EL (cell line): ENCODE results near the gene ADGRG1.

ENCODE experiments used
- DNase-seq: peaks from one replicate; pipeline ENCODE4 v3.0.0-alpha.2; 2016

Gene ADGRG1

DNA sequence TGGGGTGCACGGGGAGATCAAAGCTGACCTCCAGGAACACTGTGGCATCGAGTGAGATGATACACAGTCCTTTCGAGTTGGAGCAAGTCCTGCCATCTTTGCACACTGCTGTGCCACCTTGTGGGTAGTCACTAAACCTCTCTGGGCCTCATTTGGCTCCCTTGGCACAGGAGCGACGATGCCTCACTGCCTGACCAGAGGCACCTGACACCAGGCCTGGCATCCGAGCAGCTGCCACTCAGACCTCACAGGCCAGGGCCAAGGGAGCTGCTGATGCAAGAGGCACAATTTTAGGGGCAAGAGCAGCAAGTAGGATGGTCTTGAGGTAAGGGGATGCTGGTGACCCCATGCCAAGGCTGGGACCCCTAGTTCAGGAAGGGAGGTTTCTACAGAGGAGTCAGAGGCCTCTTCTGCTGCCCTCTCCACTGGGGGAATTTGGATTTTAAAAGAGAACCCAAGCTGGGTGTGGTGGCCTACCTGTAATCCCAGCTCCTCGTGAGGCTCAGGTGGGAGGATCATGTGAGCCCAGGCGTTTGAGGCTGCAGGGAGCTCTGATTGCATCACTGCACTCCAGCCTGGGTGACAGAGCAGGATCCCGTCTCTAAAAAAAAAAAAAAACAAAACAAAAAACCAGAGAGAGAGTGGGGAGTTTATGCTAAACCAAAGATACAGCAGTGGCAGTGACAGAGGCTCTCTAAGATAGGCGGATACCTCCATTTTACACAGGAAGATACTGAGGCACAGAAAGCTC lies 6.7 kb upstream of the ADGRG1 start:
- no peak for DNase-seq

DNA sequence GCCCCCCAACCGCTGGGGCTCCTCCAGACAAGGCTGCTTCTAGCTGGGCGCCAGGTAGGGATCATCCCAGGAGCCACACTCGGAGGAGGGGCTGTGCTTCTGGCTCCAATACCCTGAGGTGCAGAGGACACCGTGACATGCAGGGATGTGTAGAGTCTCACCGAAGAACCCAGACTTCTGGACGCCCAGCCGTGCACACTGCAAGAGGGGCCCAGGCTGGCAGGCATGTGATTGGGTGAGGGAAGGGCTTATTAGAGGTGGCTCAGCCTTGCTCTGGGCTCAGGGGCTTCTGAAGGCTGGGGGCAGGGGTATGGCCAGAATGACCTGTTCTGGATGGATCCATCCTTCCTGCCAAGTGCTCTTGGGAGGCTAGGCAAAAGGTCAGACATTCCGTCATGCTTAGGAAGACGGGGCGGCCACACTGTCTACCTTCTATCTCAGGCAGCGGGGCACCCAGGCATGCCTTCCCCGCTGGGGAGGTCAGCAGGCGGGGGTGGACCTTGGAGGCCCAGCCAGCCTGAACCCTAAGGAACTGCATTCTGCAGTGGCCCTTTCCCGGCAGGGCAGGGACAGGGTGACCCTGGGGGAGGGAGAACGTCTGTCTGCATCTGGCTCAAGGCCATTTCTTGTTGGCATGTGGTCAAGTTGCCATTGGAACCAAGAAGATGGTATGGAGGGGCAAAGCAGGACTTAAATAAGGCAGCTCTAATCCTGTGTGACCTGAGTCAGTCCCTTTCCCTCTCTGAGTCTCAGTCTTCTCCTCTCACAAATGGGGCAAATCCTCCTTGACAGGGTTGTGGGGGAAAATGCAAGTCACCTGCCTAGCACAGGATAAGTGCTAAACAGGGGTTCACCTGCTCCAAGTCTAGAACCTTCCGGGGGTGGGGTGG lies 5.8 kb upstream of the ADGRG1 start:
- DNase-seq: no peak

DNA sequence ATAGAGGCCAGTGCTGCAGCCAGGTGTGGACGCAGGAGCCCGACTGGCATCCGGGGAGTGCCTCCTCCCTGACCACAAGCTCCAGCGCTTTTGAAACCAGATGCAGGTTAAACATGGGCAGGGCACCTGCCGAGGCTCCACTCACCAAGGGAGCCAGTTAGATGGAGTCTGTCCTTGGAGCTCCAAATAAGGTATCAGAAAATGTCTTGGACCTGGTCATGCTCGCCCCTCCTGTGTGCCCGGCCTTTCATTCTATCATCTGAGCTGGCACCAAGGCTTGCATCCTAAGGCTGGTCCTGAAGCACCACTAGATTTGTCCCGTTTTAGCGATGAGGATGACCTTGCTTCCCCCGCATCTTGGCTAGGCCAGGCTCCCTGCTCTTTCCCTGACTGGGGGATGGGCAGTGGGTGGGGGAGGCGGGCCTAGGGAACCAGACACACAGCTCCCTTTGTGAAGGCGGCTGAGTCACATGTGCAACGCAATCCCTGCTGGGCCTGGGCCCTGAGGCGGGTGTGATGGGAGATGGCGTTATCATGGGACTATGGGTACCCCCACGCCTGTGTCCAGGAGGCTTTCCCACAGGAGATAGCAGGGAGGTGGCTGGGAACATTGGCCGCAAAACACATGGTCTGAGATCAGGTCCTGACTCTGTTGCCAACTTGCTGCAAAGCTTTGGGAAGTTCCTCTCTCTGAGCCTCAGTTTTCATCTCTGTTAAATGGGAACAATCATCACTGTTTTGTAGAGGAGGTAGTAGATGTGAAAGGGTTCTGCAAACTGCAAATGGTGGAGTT lies 5.0 kb upstream of the ADGRG1 start:
- peak; percentile 28 for DNase-seq

DNA sequence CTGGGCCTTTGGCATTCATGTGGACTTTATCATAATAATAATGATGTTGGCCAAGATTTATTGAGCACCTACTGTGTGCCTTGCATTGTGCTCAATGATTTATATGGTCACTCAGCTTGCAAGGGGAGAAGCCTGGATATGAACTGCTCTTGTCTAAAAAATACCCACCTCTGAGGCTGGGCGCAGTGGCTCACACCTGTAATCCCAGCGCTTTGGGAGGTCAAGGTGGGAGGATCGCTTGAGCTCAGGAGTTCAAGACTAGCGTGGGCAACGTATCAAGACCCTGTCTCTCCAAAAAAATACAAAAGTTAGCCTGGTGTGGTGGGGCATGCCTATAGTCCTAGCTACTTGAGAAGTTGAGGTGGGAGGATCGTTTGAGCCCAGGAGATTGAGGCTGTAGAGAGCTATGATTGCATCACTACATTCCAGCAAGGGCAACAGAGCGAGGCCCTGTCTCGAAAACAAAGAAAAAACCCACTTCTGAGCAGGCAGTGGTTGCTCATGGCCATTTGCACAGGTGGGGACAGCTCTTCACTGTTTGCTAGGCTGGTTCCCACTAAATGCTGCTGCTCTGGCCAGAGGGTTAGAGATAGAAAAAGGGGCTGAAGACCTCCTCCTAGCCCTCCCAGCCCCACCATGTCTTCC lies 4.3 kb upstream of the ADGRG1 start:
- no peak for DNase-seq

DNA sequence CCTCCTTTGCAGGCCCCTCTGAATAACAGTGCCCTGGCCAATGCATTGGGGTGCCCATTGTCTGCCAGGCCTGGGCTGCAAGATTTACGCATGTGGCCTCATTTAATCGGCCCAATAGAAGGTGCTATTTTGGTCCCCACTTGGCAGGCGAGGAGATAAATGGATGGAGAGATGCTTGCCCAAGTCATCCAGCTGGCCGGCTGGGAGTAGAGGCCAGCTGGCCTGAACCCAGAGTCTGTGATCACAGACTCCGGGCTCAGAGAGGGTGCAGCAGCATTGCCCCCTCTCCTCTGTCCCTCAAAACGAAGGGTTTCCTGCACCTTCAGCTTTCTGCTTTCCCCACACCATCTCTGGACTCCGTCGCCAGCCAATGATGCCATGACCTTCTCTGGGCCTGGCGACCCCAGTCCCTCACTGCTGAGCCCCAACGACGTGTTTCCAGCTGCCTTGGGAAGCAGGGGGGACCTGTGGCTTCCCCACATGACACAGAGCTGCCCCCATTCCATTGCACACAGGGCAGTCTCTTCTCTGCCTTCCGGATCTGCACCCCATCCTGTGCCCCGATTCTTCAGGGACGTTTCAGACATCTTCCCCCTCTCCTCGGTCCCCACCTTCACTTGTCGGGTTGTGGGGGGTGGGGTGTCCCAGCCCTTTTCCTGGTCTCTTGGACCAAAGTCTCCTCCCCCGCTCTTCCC lies 3.5 kb upstream of the ADGRG1 start:
- DNase-seq: no peak

DNA sequence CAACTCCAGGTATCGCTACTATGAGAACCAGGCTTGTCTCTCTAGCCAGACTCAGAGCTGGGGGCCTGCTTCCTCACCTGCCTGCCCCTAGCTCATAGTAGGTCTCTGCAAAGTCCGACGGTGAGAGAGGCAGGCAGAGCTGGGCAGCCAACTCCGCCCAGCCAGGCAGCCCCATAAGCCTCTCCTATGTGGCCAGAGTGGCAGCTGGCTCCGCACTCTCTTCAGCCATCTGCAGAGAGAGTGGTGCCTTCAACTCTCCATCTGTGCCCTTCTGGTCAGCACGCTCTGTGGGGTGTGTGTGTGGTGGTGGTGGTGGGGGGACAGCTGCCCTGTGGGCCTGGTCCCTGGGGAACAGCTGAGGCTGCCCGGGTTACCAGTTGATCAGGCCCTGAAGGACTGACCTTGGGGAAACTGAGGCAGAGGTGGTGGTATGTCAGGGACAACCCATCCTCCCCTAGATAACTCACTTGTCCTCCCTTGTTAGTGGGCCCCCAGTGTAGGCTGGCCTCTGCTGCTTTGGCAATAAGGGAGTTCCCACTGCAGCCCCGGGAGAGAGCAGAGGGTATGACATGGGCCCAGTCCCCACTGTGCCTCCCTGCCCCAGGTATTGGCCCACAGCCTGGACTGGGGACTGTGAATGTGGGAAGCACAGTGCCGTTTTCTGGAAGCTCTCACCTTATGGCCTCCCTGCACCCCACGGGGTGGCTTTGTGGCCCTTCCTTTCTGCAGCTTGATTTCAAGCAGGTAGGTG lies 1.8 kb upstream of the ADGRG1 start:
- DNase-seq: no peak

DNA sequence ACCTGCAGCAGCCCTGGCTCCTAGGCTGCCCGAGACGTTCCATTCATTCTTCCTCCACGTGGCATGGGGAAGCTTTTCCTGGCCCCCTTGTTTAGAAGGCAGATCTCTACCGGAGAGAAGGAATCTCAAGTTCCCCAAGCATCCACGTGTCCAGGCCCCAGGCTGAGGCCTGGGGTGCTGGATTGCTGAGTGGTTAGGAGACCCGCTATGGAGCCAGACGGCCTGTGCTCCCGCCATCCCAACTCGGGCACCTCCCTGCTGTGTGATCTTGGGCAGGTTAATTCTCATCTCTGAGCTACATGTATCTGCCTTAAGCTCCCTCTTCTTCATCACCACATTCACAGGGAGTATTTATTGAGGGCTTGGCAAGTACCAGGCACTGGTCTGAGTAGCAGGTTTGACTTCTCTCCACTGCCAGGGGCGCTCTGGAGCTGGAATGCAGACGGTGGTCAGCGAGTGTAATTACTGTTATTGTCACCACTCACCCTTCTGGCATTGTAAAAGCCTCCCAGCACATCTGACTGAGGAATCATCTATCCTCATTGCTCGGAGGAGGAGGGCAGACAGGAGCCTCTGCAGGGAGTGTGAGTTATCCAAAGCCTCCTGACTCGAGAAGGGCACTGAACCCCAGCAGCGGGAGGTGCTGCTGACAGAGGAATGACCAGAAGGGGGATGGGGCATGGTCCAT lies 1.1 kb upstream of the ADGRG1 start:
- DNase-seq: peak; percentile 94

DNA sequence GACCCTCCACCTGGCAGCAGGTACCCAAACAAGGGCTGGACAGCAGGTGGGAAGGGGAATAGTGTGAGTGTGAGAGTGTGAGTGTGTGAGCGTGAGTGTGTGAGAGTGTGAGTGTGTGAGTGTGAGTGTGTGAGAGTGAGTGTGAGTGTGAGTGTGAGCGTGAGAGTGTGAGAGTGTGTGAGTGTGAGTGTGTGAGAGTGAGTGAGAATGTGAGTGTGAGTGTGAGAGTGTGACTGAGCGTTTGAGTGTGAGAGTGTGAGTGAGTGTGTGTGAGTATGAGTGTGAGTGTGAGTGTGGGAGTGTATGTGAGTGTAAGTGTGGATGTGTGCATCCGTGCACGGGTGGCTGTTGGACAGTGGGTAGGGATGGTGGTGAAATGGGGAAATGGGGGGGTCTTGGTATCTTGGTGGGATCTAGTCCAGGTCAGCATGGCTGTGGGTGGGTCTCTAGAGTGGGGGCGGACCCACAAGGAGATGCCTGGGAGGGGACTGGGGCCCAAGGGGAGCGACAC lies 408 bp downstream of the ADGRG1 start:
- no peak for DNase-seq

DNA sequence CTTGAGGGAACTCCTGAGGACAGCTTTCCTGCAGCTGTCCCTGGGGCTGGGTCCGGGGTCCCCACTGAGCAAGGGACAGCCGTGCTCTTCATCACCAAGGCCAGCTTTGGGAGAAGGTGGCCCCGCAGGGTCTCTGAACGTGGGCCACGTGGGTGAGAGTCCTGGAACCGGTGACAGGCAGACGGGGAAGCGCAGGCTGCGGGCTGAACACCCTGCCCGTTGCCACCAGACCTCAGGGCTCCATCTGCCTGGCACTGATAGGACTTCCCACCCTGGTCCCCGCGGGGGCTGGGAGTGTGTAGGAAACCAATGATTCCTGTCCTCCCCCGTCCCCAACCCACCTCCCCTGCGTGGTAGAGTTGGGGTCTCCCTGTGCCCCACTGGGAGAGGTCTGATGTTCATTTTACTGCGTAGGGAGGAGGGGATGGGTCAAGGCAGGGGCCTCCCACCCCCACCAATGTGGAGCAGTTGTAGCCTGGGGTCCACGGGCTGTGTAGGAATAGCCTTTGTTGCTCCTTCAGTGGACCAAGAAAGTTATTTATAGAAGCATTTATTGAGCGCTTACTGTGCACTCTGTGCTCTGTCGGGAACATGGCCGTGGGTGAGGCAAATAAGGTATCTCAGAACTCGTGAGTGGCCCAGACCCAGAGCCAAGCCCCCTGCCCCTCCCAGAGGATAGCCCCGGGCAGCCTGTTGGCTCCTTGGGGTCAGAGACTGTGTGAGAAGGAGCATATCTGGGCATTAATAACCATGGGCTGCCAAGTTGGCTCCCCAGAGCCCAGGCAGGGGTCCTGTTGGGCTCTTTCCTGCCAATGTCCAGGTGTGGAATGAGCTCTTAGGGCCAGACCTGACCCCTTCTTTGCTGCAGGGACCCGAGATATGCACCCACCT lies 1.3 kb downstream of the ADGRG1 start:
- DNase-seq: no peak

DNA sequence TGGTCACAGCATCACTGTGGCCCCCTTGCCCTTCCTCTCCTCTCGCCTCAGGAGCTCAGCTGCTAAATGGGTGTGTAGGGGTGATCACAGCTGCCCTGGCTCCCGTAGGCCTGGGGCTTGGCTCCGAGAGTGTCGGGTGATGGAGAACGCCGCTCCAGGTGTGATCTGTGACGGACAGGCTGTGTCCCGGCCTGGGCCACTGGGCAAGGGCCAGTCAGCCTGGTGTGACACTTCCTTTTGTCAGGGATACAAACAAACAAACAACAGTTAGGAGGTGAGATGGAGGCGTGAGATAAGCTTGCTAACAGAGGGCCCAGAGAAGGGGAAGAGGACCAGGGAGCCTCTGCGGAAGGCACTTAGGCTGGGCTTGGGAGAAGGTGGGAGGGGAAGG lies 2.0 kb downstream of the ADGRG1 start:
- no peak for DNase-seq

DNA sequence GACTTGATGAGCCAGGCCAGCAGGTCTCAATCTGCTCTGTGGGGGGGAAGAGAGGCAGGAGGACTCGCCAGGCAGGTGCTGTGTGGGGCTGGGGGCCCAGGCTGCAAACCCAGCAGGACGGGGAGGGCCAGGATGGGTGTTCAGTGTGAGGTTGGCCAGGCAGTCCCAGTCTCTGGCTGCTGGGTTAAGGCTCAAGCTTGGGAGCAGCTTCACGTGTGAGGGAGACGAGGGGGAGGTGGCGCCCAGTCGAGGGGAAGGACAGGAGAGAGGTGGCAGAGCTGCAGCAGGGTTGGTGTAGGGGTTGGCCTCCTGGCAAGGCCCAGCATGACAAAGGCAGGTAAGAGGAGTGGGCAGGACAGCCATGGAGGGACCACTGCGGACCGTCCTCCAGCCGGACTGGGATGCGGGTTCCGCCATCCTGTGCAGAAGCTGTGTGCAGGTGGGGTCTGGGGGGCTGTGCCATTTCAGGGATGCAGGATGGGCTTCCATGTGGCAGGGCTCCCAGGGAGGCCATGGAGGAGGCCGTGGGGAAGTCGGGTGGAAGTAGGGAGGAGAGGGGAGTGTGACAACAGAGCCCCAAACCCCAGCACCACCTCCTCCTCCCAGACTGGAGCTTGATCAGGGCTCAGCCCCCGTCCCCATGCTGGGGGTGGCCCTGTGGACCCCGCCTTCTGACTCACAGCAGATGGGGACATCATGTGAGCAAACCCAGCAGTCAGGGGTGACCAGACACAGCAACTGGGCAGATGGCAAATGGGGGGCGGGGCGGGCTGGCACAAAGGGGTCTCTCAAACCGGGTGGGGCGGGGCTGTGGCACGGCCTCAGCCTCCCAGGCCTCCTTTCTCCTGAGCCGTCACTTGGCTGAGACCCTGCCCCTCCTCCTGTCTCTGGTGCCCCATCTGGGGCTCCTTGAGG lies 2.8 kb downstream of the ADGRG1 start:
- no peak for DNase-seq

DNA sequence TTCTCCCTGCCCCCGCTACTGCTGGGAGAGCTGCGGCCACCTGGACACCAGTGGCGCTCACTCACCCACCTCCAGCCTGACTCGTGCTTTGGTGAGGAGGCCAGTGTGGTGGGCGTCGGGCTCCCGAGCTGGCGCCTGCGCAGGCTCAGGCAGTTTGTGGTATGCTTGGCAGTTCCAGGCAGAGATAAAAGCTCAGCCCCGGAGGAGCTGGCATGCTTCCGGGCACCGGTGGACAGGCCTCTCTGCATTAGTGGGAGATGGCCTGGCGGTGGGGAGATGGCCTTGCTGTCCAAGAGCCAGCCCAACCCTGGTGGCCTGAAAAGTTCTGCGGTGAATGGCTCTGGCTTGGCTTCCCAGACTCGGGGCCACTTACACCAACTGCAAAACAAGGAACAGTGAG lies 4.1 kb downstream of the ADGRG1 start:
- no peak for DNase-seq

DNA sequence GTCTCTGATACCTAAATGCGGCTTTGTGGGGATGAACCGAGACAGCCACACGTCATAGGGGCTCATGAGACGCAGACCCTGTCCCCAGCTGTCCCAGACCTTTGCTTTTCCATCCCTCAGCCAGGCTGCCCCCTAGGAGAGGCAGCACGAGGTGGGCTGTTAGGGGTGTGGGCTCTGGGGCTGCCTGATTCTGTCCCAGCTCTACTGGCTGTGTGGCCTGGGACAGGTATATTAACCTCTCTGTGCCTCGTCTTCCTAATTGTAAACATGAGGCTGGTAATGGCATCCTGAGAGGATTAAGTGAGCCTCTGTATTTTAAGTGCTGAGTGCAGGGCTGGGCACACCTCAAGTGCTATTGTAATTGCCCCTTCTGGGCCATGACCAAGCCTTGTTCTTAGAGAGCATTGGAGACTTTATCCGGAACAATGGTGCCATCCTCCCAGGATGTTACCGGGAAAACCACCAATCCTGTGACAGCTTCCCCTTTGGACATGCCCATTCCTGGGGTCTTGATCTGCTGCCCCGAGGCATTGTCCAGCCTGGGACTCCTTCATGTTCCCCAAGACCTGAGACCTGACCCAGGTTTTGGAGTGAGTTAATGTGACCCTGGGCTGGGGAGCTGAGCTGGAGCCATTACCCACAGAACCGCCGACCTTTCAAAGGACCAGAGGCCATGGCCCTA lies 5.1 kb downstream of the ADGRG1 start:
- no peak for DNase-seq

DNA sequence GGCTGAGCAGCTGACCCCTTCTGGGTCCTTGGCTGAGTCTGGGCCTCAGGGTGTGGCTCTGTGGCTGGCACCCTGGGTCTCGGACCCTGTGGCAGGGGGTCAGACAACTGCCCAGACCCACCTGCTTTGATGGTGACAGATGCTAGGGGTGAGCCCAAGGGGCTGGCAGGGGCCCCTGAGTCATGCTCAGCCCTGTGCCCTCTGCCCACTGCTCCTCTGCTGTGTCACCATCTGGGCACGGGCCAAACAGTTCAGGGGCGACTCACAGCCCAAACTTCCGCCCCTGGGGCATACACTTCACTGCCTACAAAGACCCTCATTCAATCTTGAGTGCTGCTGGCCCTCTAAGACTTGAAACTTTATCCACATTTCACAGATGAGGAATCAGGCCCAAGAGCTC lies 5.7 kb downstream of the ADGRG1 start:
- DNase-seq: peak; percentile 81

DNA sequence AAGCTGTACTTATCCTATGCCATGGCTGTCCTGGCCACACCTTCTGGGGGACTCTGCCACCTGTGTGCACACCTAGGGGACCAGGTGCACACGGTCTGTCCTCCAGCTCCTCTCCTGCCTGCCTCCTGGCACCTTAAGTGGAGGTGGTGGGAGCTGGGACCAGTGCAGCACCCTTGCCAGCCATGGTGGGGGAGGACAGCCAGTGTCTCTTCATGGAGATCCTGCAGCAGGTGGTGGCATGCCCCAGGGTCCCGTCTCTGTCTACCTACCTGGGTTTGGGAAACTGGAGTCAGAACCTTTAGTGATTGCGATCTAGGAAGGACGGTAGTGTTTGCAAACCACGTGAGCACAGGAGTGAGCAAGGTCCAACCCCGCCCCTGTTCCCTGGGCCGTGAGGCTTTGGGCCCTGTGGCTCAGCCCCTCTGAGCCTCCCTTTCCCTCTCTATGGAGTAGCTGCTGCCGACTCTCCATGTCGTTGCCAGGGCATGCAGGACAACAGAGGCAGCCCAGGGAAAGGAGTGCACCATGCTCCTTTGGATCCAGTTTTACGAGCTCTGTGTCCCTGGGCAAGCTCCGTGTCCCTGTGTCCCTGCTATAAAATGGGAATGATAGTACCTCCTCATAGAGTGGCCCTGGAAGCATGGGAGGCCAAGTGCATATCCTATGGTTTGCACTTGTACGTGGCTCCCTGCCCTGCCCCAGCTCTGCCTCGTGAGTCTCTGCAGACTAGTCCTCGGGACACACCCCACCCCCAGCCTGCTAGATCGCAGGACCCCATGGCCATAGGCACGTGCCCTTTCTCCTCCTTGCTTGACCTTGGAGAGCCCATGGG lies 7.1 kb downstream of the ADGRG1 start:
- DNase-seq: no peak

DNA sequence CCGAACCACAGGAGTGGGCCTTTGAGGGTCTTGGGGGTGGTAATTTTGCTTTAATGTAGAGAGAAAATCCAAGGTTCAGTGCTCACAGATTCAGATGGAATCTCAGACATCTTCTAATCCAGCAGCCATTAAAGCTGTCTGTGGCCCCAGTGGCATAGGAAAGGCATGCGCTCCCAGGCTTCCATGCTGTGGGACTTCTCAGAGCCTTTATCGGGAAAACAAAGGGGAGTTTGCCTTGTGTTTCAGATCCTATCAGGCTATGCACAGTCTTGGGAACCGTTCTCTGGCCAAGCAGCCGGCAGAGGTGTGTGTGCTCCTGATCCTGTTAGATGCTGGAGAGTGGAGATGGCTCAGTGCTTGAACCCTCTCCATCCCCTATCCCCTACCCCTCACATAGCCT lies 7.8 kb downstream of the ADGRG1 start:
- DNase-seq: no peak

DNA sequence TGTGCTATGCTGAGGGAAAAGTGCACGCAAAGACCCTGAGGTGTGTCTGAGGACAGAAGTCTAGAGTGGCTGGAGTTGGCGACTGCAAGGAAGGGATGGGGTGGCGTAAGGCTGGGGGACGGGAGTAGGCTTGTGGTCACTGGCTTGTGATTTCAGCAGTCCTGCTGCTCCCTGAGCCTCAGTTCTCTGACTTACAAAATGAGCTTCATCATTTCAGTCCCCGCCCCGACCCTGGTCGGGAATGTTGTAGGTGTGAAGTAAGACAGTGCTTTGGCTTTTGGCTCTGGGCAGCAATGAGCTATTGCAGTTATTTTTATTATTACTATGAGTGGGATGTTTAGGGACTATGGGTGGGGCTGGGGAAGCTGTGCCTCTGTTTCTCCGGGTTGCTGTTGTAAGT lies 8.6 kb downstream of the ADGRG1 start:
- no peak for DNase-seq
